Spleen (tissue), 11 donors: ENCODE data around the gene NOTUM. TPM values are rescaled to one million over a fixed set of nuclear protein-coding genes. Genes with fewer than 3 reads are reported as not detected.

ENCODE experiments used
- DNase-seq: peaks from one replicate; pipeline ENCODE4 v3.0.0-alpha.2; 2020
- H3K27ac ChIP-seq, 8 donors: fragments of 200-600 bp; sonication (generic) in 7 of 8; 1 replicate in 4 of 8; 2 replicates in 4 of 8; pipeline versions ENCODE4 v1.5.0 to v1.8.0; 2016 to 2021; ENCODE audit warnings: inconsistent platforms in 4 of 8, mild to moderate bottlenecking in 4 of 8, moderate library complexity in 1 of 8
- H3K27me3 ChIP-seq, 7 donors: fragments of 200-600 bp; sonication (generic) in 6 of 7; replicated peaks in 1 of 7; 1 replicate in 4 of 7; 2 replicates in 3 of 7; pipeline versions ENCODE4 v1.5.0 to v1.8.0; 2016 to 2021; ENCODE audit warnings: inconsistent platforms in 3 of 7, mild to moderate bottlenecking in 1 of 7
- H3K36me3 ChIP-seq, 6 donors: fragments of 200-600 bp; sonication (generic) in 5 of 6; 1 replicate in 4 of 6; 2 replicates in 2 of 6; pipeline versions ENCODE4 v1.5.0 to v1.8.0; 2016 to 2021; ENCODE audit warnings: inconsistent platforms in 2 of 6
- H3K4me1 ChIP-seq, 6 donors: fragments of 200-600 bp; sonication (generic) in 5 of 6; 1 replicate in 3 of 6; 2 replicates in 3 of 6; pipeline versions ENCODE4 v1.5.0 to v1.8.0; 2016 to 2021; ENCODE audit warnings: inconsistent platforms in 3 of 6
- H3K4me3 ChIP-seq, 8 donors: fragments of 200-600 bp; sonication (generic) in 7 of 8; 1 replicate in 4 of 8; 2 replicates in 4 of 8; pipeline versions ENCODE4 v1.5.0 to v1.8.0; 2016 to 2021; ENCODE audit warnings: inconsistent platforms in 4 of 8, mild to moderate bottlenecking in 4 of 8, moderate library complexity in 2 of 8
- H3K9me3 ChIP-seq, 8 donors: fragments of 200-600 bp; sonication (generic) in 7 of 8; 1 replicate in 4 of 8; 2 replicates in 4 of 8; pipeline versions ENCODE4 v1.5.0 to v1.8.0; 2016 to 2021; ENCODE audit warnings: inconsistent platforms in 4 of 8
- CTCF ChIP-seq, 11 experiments: fragments of 200-600 bp in 7 of 11; fragments of 450-650 bp in 4 of 11; sonication (generic) in 4 of 11; IDR thresholded peaks in 8 of 11; conservative IDR thresholded peaks in 3 of 11; 1 replicate in 7 of 11; 2 replicates in 4 of 11; pipeline versions ENCODE4 v1.4.0 to v1.8.0; 2016 to 2021; ENCODE audit warnings: antibody characterized with exemption in 11 of 11, inconsistent platforms in 4 of 11, mild to moderate bottlenecking in 1 of 11
- POLR2A ChIP-seq, 3 donors: fragments of 450-650 bp; IDR thresholded peaks; one replicate each; pipeline ENCODE4 v1.5.1; 2017; ENCODE audit warnings: antibody characterized with exemption in 3 of 3, mild to moderate bottlenecking in 1 of 3
- POLR2AphosphoS5 ChIP-seq, 3 donors: sonication (generic); formaldehyde crosslinking; IDR thresholded peaks; one replicate each; pipeline ENCODE4 v1.5.1; 2017; ENCODE audit warnings: antibody characterized with exemption in 3 of 3
- WGBS, 5 donors: extraction: QIAGEN DNeasy Blood & Tissue Kit in 3 of 5; methylation state at CpG; one replicate each; pipeline versions ENCODE4 v1.1.5 to v1.1.7; 2013 to 2018; 5-methylcytosine and 5-hydroxymethylcytosine counted together
- intact Hi-C: fragments of 100-400 bp; cut with DNase I; formaldehyde crosslinking; loops from one replicate; pipeline ENCODE4 v1.15.0; 2023; ENCODE audit warnings: low total_unique reads
- polyA plus RNA-seq, 3 donors: library from polyadenylated mRNA; stranded (reverse); fragments of 200-250 nt; gene quantifications; one replicate each; pipeline ENCODE4 v1.2.1, GENCODE V29; 2013
- total RNA-seq, 7 donors: library from RNA; depleted of rRNA in 3 of 7; stranded (reverse); fragments of >200 nt in 3 of 7; fragmentation: NEBNext Ultra II Directional in 4 of 7; extraction: Animal tissue kit (Norgen Biotek cat#: 25700) in 4 of 7; gene quantifications; one replicate each; pipeline versions ENCODE4 v1.1.0 to v1.2.1, GENCODE V29; 2016 to 2021
- donor health status: healthy with polysubstance abuse.
- donor health status: DM: no; HTN: no; CAD: no; lungs with moderate emphysema.
- donor health status: DM: no; HTN: no; CAD: no.
- donor health status: Bipolar disorder and iron deficiency.
- donor health status: healthy.
- donor health status: DM: no; HTN: no; CAD: no.
- donor health status: DM: yes; HTN: yes; CAD: no.

The NOTUM gene
- total and polyA plus RNA-seq, 10 donors: 0.03 to 0.85 (median 0.11) TPM; not detected in 5

GRCh38 chr17:81925860-81926450 is 35.0 kb downstream of the NOTUM start:
- Histone ChIP-seq H3K4me3 (peak overlapping the region; percentile 83 to 99 (median 94)), H3K9me3 (no peaks in the 10 kb centered on the region), H3K4me1 (peaks cover 24 to 76% (median 66%) of the 10 kb centered on the region in 6 donors), H3K27me3 (peaks cover 0 to 32% (median 25%) of the 10 kb centered on the region in 7 donors), H3K36me3 (peaks cover 0 to 19% (median 13%) of the 10 kb centered on the region in 6 donors), H3K27ac (peak overlapping the region; percentile 45 to 98 (median 94))
- intact Hi-C loops: no loop called here
- DNase-seq: no peak
- 42 to 65% (median 59%) methylated on average over 8 to 10 of the region's 10 CpGs for WGBS, 5 donors
- TF ChIP-seq POLR2A (IDR thresholded peaks at IDR 0.05) (no peak), CTCF (IDR thresholded peaks at IDR 0.05 in 8 of 11, conservative IDR thresholded peaks at IDR 0.05 in 3 of 11) (no peak)

- H3K4me1 ChIP-seq: peaks cover 24 to 87% (median 74%) of the 10 kb centered on the region in 6 donors
- H3K4me3 ChIP-seq: peak overlapping the region in 5 of 8 donors; percentile 20 to 61 (median 34)
- peak overlapping the region in 7 of 8 donors; percentile 54 to 98 (median 95) for H3K27ac ChIP-seq
- intact Hi-C loops: no loop called here
- no peak for DNase-seq
- peaks cover 0 to 30% (median 20%) of the 10 kb centered on the region in 6 donors for H3K36me3 ChIP-seq
- H3K27me3 ChIP-seq: peaks cover 0 to 21% (median 19%) of the 10 kb centered on the region in 7 donors
- 46 to 66% (median 62%) methylated on average over 16 to 21 of the region's 21 CpGs for WGBS, 5 donors
- TF ChIP-seq POLR2AphosphoS5 (IDR thresholded peaks at IDR 0.05) (peak in 1 of 3 donors; percentile 45), POLR2A (IDR thresholded peaks at IDR 0.05) (no peak), CTCF (IDR thresholded peaks at IDR 0.05 in 8 of 11, conservative IDR thresholded peaks at IDR 0.05 in 3 of 11) (no peak)
- H3K9me3 ChIP-seq: no peaks in the 10 kb centered on the region
Measured at GRCh38 chr17:81924557-81925532, 36.1 kb downstream of the NOTUM start.

- Histone ChIP-seq H3K9me3 (no peaks in the 10 kb centered on the region), H3K4me1 (peaks cover 25 to 95% (median 74%) of the 10 kb centered on the region in 6 donors), H3K36me3 (peaks cover 0 to 42% (median 20%) of the 10 kb centered on the region in 6 donors), H3K4me3 (peak overlapping the region in 6 of 8 donors; percentile 9 to 61 (median 31)), H3K27me3 (peaks cover 0 to 8% (median 6%) of the 10 kb centered on the region in 7 donors), H3K27ac (peak overlapping the region in 7 of 8 donors; percentile 71 to 98 (median 95))
- intact Hi-C loops: no loop called here
- DNase-seq: peak; percentile 92
- WGBS, 5 donors: 20 to 30% (median 23%) methylated on average over 20 to 32 of the region's 32 CpGs
- TF ChIP-seq CTCF (IDR thresholded peaks at IDR 0.05 in 8 of 11, conservative IDR thresholded peaks at IDR 0.05 in 3 of 11) (no peak), POLR2AphosphoS5 (IDR thresholded peaks at IDR 0.05) (peak; percentile 8 to 77 (median 49))
Measured at GRCh38 chr17:81923302-81924260, 37.4 kb downstream of the NOTUM start.
